MCF 10A (cell line): ENCODE data around the gene ENHO. TPM values are rescaled to one million over a fixed set of nuclear protein-coding genes. Genes with fewer than 3 reads are reported as not detected.
"Not testable (repeated sequence)": the region's sequence is repeated elsewhere in the genome, so short reads cannot be mapped to it uniquely, and the experiment has no call there.

Experiments used
- BruUV-seq: library from RNA; stranded (reverse); fragments of 400-500 nt; replicated peaks from 2 replicates; lab custom pipeline; 2021; lab: Mats Ljungman, UMichigan
- CTCF ChIA-PET: fragments of 300-600 bp; sonication (Branson Sonifier 250); formaldehyde crosslinking; extraction: SDS; loops from one replicate; lab custom pipeline; 2021; ENCODE audit warnings: antibody characterized with exemption, inconsistent platforms; lab: Yijun Ruan, JAX
- POLR2A ChIA-PET: fragments of 300-600, 350-650 bp; sonication (Branson Sonifier 250); formaldehyde crosslinking; extraction: SDS; loops from one replicate; lab custom pipeline; 2020; ENCODE audit warnings: antibody characterized with exemption, inconsistent platforms; lab: Yijun Ruan, JAX
- DNase-seq: peaks from one replicate; pipeline ENCODE4 v3.0.0-alpha.2; 2018; ENCODE audit not compliant: unreplicated experiment
- H3K27ac Mint-ChIP-seq: one replicate; pipeline ENCODE4 v1.8.0; 2022; ENCODE audit warnings: mild to moderate bottlenecking, low read depth, mixed read lengths; ENCODE audit not compliant: unreplicated experiment
- H3K27me3 Mint-ChIP-seq: one replicate; pipeline ENCODE4 v1.8.0; 2022; ENCODE audit warnings: mixed read lengths; ENCODE audit not compliant: insufficient read depth, unreplicated experiment
- H3K36me3 Mint-ChIP-seq: one replicate; pipeline ENCODE4 v1.8.0; 2022; ENCODE audit warnings: mild to moderate bottlenecking, moderate library complexity, mixed read lengths; ENCODE audit not compliant: insufficient read depth, unreplicated experiment
- H3K4me1 Mint-ChIP-seq: one replicate; pipeline ENCODE4 v1.8.0; 2022; ENCODE audit warnings: mixed read lengths; ENCODE audit not compliant: insufficient read depth, unreplicated experiment
- H3K4me3 Mint-ChIP-seq: one replicate; pipeline ENCODE4 v1.8.0; 2022; ENCODE audit warnings: mild to moderate bottlenecking, moderate library complexity, mixed read lengths; ENCODE audit not compliant: unreplicated experiment
- H3K9me3 Mint-ChIP-seq: one replicate; pipeline ENCODE4 v1.8.0; 2022; ENCODE audit warnings: mixed read lengths; ENCODE audit not compliant: unreplicated experiment
- CTCF ChIP-seq: fragments of 200-600 bp; IDR thresholded peaks from one replicate; pipeline ENCODE4 v1.8.0; 2022; ENCODE audit warnings: antibody characterized with exemption, mild to moderate bottlenecking; ENCODE audit not compliant: unreplicated experiment
- intact Hi-C: fragments of 100-400 bp; cut with micrococcal nuclease; formaldehyde crosslinking; loops from 2 replicates; pipeline ENCODE4 v1.14.1; 2022
- total RNA-seq: library from RNA; stranded (reverse); gene quantifications from 2 replicates; pipeline ENCODE4 v1.2.3, GENCODE V29; 2022

ENHO gene
- total RNA-seq, 1 experiment from 2014 or later, result not detected

DNA sequence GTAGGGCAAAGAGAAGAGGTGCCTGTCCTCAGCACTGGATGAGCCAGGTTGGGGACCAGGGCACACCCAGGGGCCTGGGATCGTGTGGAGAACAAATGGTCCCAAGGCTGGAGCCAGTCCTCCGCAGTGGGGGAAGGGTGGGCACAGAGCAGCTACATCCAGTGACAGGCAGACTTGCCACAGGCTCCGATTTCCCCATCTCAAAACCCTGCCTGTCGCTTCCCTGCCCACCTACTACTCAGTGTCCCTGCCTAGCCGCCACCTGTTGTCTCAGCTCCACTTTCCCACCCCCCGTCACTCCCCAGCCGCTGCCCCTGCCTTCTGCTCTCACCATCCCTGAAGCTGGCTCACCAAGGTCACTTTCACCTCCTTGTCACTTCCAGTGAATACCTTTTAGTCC lies 13.9 kb upstream of the ENHO start:
- CTCF ChIA-PET, result interaction anchor here (0.6 to 0.9 kb wide), 3 partner anchors 10 to 100 kb away, joined by 3 to 6 read pairs (median 4); no protein-coding TSS in a partner anchor
- H3K9me3 Mint-ChIP-seq, result no peaks in the 10 kb centered on the region
- H3K4me3 Mint-ChIP-seq, result no peak overlapping the region
- H3K36me3 Mint-ChIP-seq, result no peaks in the 10 kb centered on the region
- no peak overlapping the region for H3K27ac Mint-ChIP-seq
- POLR2A ChIA-PET, result no interaction called here
- no peak for TF ChIP-seq CTCF
- peaks cover 46% of the 10 kb centered on the region for H3K27me3 Mint-ChIP-seq
- DNase-seq, result no peak
- BruUV-seq, result no TSS peak
- peaks cover 8% of the 10 kb centered on the region for H3K4me1 Mint-ChIP-seq
- intact Hi-C loops, result no loop called here

- H3K9me3 Mint-ChIP-seq, DNase-seq, BruUV-seq, H3K4me1 Mint-ChIP-seq, H3K27ac Mint-ChIP-seq, H3K4me3 Mint-ChIP-seq, intact Hi-C loops, POLR2A ChIA-PET, H3K36me3 Mint-ChIP-seq: not testable (repeated sequence)
- CTCF ChIA-PET, result interaction anchor here (2.0 to 3.8 kb wide), 2 partner anchors 31 to 128 kb away, joined by 11 read pairs; no protein-coding TSS in a partner anchor
- peaks cover 73% of the 10 kb centered on the region for H3K27me3 Mint-ChIP-seq
These were observed 9.3 kb upstream of the ENHO start for GRCh38 chr9:34532041-34532440.

GRCh38 chr9:34526026-34526425 lies 3.2 kb upstream of the ENHO start:
- Mint-ChIP-seq H3K27ac (no peak overlapping the region), H3K4me1 (no peaks in the 10 kb centered on the region), H3K36me3 (no peaks in the 10 kb centered on the region), H3K27me3 (peaks cover 48% of the 10 kb centered on the region), H3K9me3 (no peaks in the 10 kb centered on the region), H3K4me3 (no peak overlapping the region)
- ChIA-PET POLR2A (no interaction called here), CTCF (no interaction called here)
- DNase-seq, result no peak
- no TSS peak for BruUV-seq
- no peak for TF ChIP-seq CTCF
- intact Hi-C loops, result no loop called here

DNA sequence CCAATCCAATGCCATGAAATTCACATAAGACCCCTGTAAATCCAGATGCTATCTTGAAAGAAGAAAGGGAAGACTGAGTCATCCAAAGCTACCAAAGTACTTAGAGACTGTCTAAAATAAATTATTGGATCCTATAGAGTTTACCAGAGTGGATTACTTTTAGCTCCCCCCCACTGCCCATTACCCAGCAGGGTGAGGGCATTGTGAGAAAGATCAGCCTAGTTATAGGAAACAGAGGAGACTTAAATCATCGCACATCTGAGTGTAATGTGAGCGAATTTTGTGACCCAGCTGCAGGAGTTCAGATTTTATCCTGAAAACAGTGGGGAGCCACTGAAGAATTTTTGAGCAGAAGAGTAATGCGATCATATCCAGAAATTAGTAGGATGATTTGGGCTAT lies 1.6 kb upstream of the ENHO start:
- peaks cover 37% of the 10 kb centered on the region for H3K27me3 Mint-ChIP-seq
- intact Hi-C loops, result no loop called here
- no peak for DNase-seq
- ChIA-PET POLR2A (interaction anchor here (0.6 kb wide), 1 partner anchor 115 kb away, joined by 4 read pairs; no protein-coding TSS in a partner anchor), CTCF (interaction anchor here (0.7 to 1.1 kb wide), 5 partner anchors 15 to 269 kb away, joined by 3 to 4 read pairs (median 3); no protein-coding TSS in a partner anchor)
- no peaks in the 10 kb centered on the region for H3K9me3 Mint-ChIP-seq
- H3K27ac Mint-ChIP-seq, result no peak overlapping the region
- H3K4me1 Mint-ChIP-seq, result no peaks in the 10 kb centered on the region
- TF ChIP-seq CTCF, result no peak
- H3K36me3 Mint-ChIP-seq, result no peaks in the 10 kb centered on the region
- no TSS peak for BruUV-seq
- H3K4me3 Mint-ChIP-seq, result no peak overlapping the region
